H1 (cell line): Measurements from ENCODE around the gene CDH18. TPM values are rescaled to one million over a fixed set of nuclear protein-coding genes. Genes with fewer than 3 reads are reported as not detected.

Experiments
- CTCF ChIA-PET: fragments of 300-600 bp; sonication (Branson Sonifier 250); formaldehyde crosslinking; loops from one replicate; lab custom pipeline; 2021; ENCODE audit not compliant: partially characterized antibody; lab: Charles Lee
- POLR2A ChIA-PET: fragments of 300-600 bp; sonication (Branson Sonifier 250); formaldehyde crosslinking; loops from one replicate; lab custom pipeline; 2021; ENCODE audit warnings: inconsistent platforms; ENCODE audit not compliant: partially characterized antibody; lab: Charles Lee
- DNase-seq, 2 experiments: peaks; one replicate each; pipeline versions ENCODE4 v3.0.0 to v3.0.0-alpha.2; 2010 to 2022; ENCODE audit warnings: low spot score in 2 of 2, low read depth in 1 of 2, mixed read lengths in 1 of 2
- FAIRE-seq: peaks from 2 replicates; lab custom pipeline; 2011; peaks lifted over from hg19 to GRCh38; lab: Jason Lieb, UNC
- H2AFZ ChIP-seq: 2 replicates; pipeline ENCODE4 v1.8.1; 2012; ENCODE audit warnings: low read length, inconsistent platforms
- H2AK5ac ChIP-seq: 2 replicates; pipeline ENCODE4 v1.6.1; 2013; ENCODE audit warnings: low read depth, low read length
- H2BK120ac ChIP-seq: replicated peaks from 2 replicates; pipeline ENCODE3; 2013; ENCODE audit warnings: low read depth, low read length, inconsistent platforms
- H2BK12ac ChIP-seq: 2 replicates; pipeline ENCODE4 v1.6.1; 2013; ENCODE audit warnings: low read depth, low read length
- H2BK15ac ChIP-seq: 2 replicates; pipeline ENCODE4 v1.6.1; 2013; ENCODE audit warnings: low read length
- H2BK20ac ChIP-seq: 2 replicates; pipeline ENCODE4 v1.6.1; 2013; ENCODE audit warnings: low read length
- H2BK5ac ChIP-seq: 2 replicates; pipeline ENCODE4 v1.6.1; 2013; ENCODE audit warnings: low read depth, low read length
- H3K14ac ChIP-seq: 2 replicates; pipeline ENCODE4 v1.6.1; 2013; ENCODE audit warnings: inconsistent platforms; ENCODE audit not compliant: insufficient read length
- H3K18ac ChIP-seq: 2 replicates; pipeline ENCODE4 v1.6.1; 2013; ENCODE audit warnings: low read length; ENCODE audit errors: extremely low read depth
- H3K23ac ChIP-seq: 2 replicates; pipeline ENCODE4 v1.6.1; 2013; ENCODE audit warnings: inconsistent platforms; ENCODE audit not compliant: insufficient read length
- H3K23me2 ChIP-seq: 2 replicates; pipeline ENCODE4 v1.6.1; 2013; ENCODE audit warnings: low read depth, low read length
- H3K27ac ChIP-seq: 2 replicates; pipeline ENCODE4 v1.6.1; 2011; ENCODE audit warnings: low read depth, low read length, inconsistent platforms
- H3K27me3 ChIP-seq, 4 experiments: replicated peaks in 1 of 4; 1 replicate in 1 of 4; 2 replicates in 3 of 4; pipeline versions ENCODE4 v1.6.1 to v1.8.1; 2011 to 2013; ENCODE audit warnings: low read length in 3 of 4, mild to moderate bottlenecking in 3 of 4, inconsistent platforms in 2 of 4, mixed read lengths in 2 of 4, moderate library complexity in 1 of 4; ENCODE audit not compliant: control insufficient read depth in 3 of 4, insufficient read depth in 3 of 4; ENCODE audit errors: extremely low read depth in 1 of 4
- H3K36me3 ChIP-seq, 4 experiments: 2 replicates each; pipeline versions ENCODE4 v1.6.1 to v1.8.1; 2011 to 2013; ENCODE audit warnings: mild to moderate bottlenecking in 4 of 4, low read length in 3 of 4, moderate library complexity in 2 of 4, control low read depth in 1 of 4, inconsistent platforms in 1 of 4; ENCODE audit not compliant: insufficient read depth in 4 of 4, control insufficient read depth in 2 of 4
- H3K4ac ChIP-seq: replicated peaks from 2 replicates; pipeline ENCODE3; 2013; ENCODE audit warnings: low read length, low read depth, mixed read lengths, inconsistent platforms; ENCODE audit not compliant: insufficient read length
- H3K4me1 ChIP-seq, 4 experiments: replicated peaks in 1 of 4; 1 replicate in 1 of 4; 2 replicates in 3 of 4; pipeline versions ENCODE4 v1.6.1 to v1.8.1; 2011 to 2013; ENCODE audit warnings: low read length in 3 of 4, inconsistent platforms in 2 of 4, mixed read lengths in 1 of 4; ENCODE audit not compliant: insufficient read depth in 4 of 4, control insufficient read depth in 3 of 4
- H3K4me2 ChIP-seq, 2 experiments: 2 replicates each; pipeline versions ENCODE4 v1.6.1 to v1.8.1; 2011 to 2013; ENCODE audit warnings: low read depth in 2 of 2, low read length in 2 of 2, control low read depth in 1 of 2, inconsistent platforms in 1 of 2, mild to moderate bottlenecking in 1 of 2; ENCODE audit not compliant: insufficient read depth in 1 of 2
- H3K4me3 ChIP-seq, 4 experiments: fragments of 200-600, 300-600 bp in 1 of 4; sonication (generic), shearing (Covaris generic), sonication (Bioruptor Twin) in 1 of 4; 2 replicates each; pipeline versions ENCODE4 v1.5.1 to v1.8.1; 2011 to 2016; ENCODE audit warnings: low read length in 4 of 4, low read depth in 3 of 4, control low read depth in 2 of 4, inconsistent platforms in 2 of 4, mild to moderate bottlenecking in 2 of 4, mixed read lengths in 1 of 4, moderate library complexity in 1 of 4; ENCODE audit not compliant: insufficient read depth in 2 of 4; ENCODE audit errors: extremely low read depth in 1 of 4
- H3K56ac ChIP-seq: replicated peaks from 2 replicates; pipeline ENCODE3; 2013; ENCODE audit warnings: low read depth, mild to moderate bottlenecking, mixed read lengths, low read length, inconsistent platforms; ENCODE audit not compliant: insufficient read length
- H3K79me1 ChIP-seq: 2 replicates; pipeline ENCODE4 v1.6.1; 2013; ENCODE audit warnings: low read depth, low read length, control low read depth
- H3K79me2 ChIP-seq, 2 experiments: 2 replicates each; pipeline versions ENCODE4 v1.6.1 to v1.8.1; 2012 to 2013; ENCODE audit warnings: low read length in 2 of 2, mild to moderate bottlenecking in 2 of 2, inconsistent platforms in 1 of 2; ENCODE audit not compliant: insufficient read depth in 2 of 2, control insufficient read depth in 1 of 2
- H3K9ac ChIP-seq, 4 experiments: replicated peaks in 1 of 4; 1 replicate in 1 of 4; 2 replicates in 3 of 4; pipeline versions ENCODE4 v1.6.1 to v1.8.1; 2011 to 2013; ENCODE audit warnings: low read depth in 3 of 4, low read length in 3 of 4, control low read depth in 2 of 4, mild to moderate bottlenecking in 2 of 4, moderate library complexity in 2 of 4, inconsistent platforms in 1 of 4; ENCODE audit errors: extremely low read depth in 1 of 4
- H3K9me3 ChIP-seq, 2 experiments: 2 replicates each; pipeline versions ENCODE4 v1.6.1 to v1.8.1; 2012 to 2013; ENCODE audit warnings: mild to moderate bottlenecking in 2 of 2, moderate library complexity in 2 of 2, control low read depth in 1 of 2, inconsistent platforms in 1 of 2, low read depth in 1 of 2, low read length in 1 of 2, mixed read lengths in 1 of 2; ENCODE audit not compliant: insufficient read depth in 2 of 2
- H4K20me1 ChIP-seq, 2 experiments: replicated peaks in 1 of 2; 2 replicates each; pipeline versions ENCODE3 to v1.8.1; 2011 to 2013; ENCODE audit warnings: inconsistent platforms in 2 of 2, low read length in 2 of 2, mild to moderate bottlenecking in 1 of 2; ENCODE audit not compliant: insufficient read depth in 2 of 2, control insufficient read depth in 1 of 2
- H4K5ac ChIP-seq: 2 replicates; pipeline ENCODE4 v1.6.1; 2013; ENCODE audit warnings: low read length, low read depth, mixed read lengths, inconsistent platforms; ENCODE audit not compliant: insufficient read length
- H4K8ac ChIP-seq: 2 replicates; pipeline ENCODE4 v1.8.0; 2013; ENCODE audit warnings: mild to moderate bottlenecking, moderate library complexity, low read length, inconsistent platforms; ENCODE audit not compliant: insufficient read depth; ENCODE audit errors: extremely low read depth
- H4K91ac ChIP-seq: replicated peaks from 2 replicates; pipeline ENCODE3; 2013; ENCODE audit warnings: low read length, mixed read lengths, inconsistent platforms; ENCODE audit not compliant: insufficient read length
- CHD1 ChIP-seq: IDR thresholded peaks from 2 replicates; pipeline ENCODE4 v1.6.1; 2012; ENCODE audit warnings: low read depth, low read length, improper control_type of control experiment
- CHD2 ChIP-seq: IDR thresholded peaks from 2 replicates; pipeline ENCODE4 v1.6.1; 2012; ENCODE audit warnings: low read length, improper control_type of control experiment
- EP300 ChIP-seq, 2 experiments: IDR thresholded peaks; 1 replicate in 1 of 2; 2 replicates in 1 of 2; pipeline ENCODE4 v1.6.1; 2011 to 2012; ENCODE audit warnings: low read depth in 2 of 2, low read length in 2 of 2, mild to moderate bottlenecking in 2 of 2, borderline replicate concordance in 1 of 2, inconsistent platforms in 1 of 2, moderate library complexity in 1 of 2
- GTF2F1 ChIP-seq: IDR thresholded peaks from 2 replicates; pipeline ENCODE4 v1.6.1; 2012; ENCODE audit warnings: low read depth, low read length, improper control_type of control experiment, borderline replicate concordance
- HDAC2 ChIP-seq, 2 experiments: fragments of 300-600 bp in 1 of 2; sonication (generic) in 1 of 2; IDR thresholded peaks; 2 replicates each; pipeline ENCODE4 v1.6.1; 2011 to 2012; ENCODE audit warnings: low read depth in 2 of 2, low read length in 2 of 2, mild to moderate bottlenecking in 2 of 2, moderate library complexity in 2 of 2, borderline replicate concordance in 1 of 2, inconsistent platforms in 1 of 2
- POU5F1 ChIP-seq: IDR thresholded peaks from 2 replicates; pipeline ENCODE4 v1.6.1; 2011; ENCODE audit warnings: low read depth, mild to moderate bottlenecking, low read length, moderate library complexity
- RAD21 ChIP-seq, 2 experiments: IDR thresholded peaks in 1 of 2; conservative IDR thresholded peaks in 1 of 2; 2 replicates each; pipeline ENCODE4 v1.6.1; 2011; ENCODE audit warnings: low read depth in 2 of 2, low read length in 2 of 2, improper control_type of control experiment in 1 of 2, inconsistent platforms in 1 of 2, mild to moderate bottlenecking in 1 of 2, moderate library complexity in 1 of 2
- SIN3A ChIP-seq, 2 experiments: IDR thresholded peaks in 1 of 2; conservative IDR thresholded peaks in 1 of 2; 2 replicates each; pipeline ENCODE4 v1.6.1; 2011 to 2012; ENCODE audit warnings: low read length in 2 of 2, improper control_type of control experiment in 1 of 2, low read depth in 1 of 2, mild to moderate bottlenecking in 1 of 2
- TAF1 ChIP-seq: IDR thresholded peaks from 2 replicates; pipeline ENCODE4 v1.6.1; 2011; ENCODE audit warnings: mild to moderate bottlenecking, low read depth, low read length
- TCF12 ChIP-seq: IDR thresholded peaks from 2 replicates; pipeline ENCODE4 v1.6.1; 2011; ENCODE audit warnings: low read depth, mild to moderate bottlenecking, low read length
- WGBS, 2 experiments: shearing (Covaris generic) in 1 of 2; methylation state at CpG; one replicate each; pipeline versions ENCODE4 v1.1.6 to v1.1.7; 2013 to 2015; ENCODE audit warnings: low lambda C conversion rate in 2 of 2, mixed read lengths in 2 of 2, inconsistent platforms in 1 of 2, low coverage in 1 of 2, missing lambda C conversion rate in 1 of 2; ENCODE audit not compliant: insufficient replicate concordance in 2 of 2, insufficient coverage in 1 of 2, insufficient read length in 1 of 2; ENCODE audit errors: extremely low coverage in 1 of 2, missing lambda C conversion rate in 1 of 2; 5-methylcytosine and 5-hydroxymethylcytosine counted together
- polyA plus RNA-seq, 7 experiments: library from polyadenylated mRNA; depleted of rRNA in 3 of 7; stranded (reverse) in 5 of 7; unstranded in 2 of 7; fragments of >200 nt in 5 of 7; fragments of 200-250 nt in 2 of 7; gene quantifications; 1 replicate in 5 of 7; 2 replicates in 1 of 7; 4 replicates in 1 of 7; pipeline versions ENCODE4 v1.2.1 to v1.2.3, GENCODE V29; 2011 to 2013; ENCODE audit warnings: missing spikeins in 2 of 7, mixed read lengths in 2 of 7
- total RNA-seq: library from RNA; stranded (reverse); fragmentation: NEBNext Ultra II Directional; extraction: Animal tissue kit (Norgen Biotek cat#: 25700); gene quantifications from 2 replicates; pipeline ENCODE4 v1.2.1, GENCODE V29; 2021
- TF ChIP-seq, protein P1 (sequence below): IDR thresholded peaks from 2 replicates; pipeline ENCODE4 v1.6.1; 2012; ENCODE audit warnings: inconsistent platforms
- TF ChIP-seq, protein P2 (sequence below): IDR thresholded peaks from 2 replicates; pipeline ENCODE4 v1.6.1; 2011; ENCODE audit warnings: low read depth, mild to moderate bottlenecking, low read length; ENCODE audit not compliant: insufficient read depth

Gene CDH18
- total and polyA plus RNA-seq, 2 of the 8 experiments (the other 6 are each of a cell fraction or from before 2014, with no cell fraction given), result 0.30 to 0.32 TPM

DNA sequence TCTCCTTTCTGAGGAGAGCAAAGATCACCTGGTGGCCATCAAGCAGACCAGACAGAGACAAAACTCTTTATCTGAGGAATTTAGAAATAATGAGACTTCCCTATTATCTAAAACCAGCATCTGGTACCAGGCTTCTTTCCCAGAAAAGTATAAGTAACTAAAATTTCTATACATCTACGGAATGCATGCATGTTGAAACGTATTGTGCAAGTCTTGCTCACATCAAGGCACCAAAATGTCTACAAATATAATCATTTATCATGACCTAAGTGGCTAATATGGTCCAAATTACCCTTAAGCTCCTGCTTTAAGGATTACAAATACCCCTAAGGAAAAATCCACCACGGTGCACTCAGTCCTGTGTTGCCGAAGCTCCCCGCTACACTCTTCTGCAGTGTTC, 286.3 kb downstream of the CDH18 start:
- Histone ChIP-seq H3K4ac (no peak overlapping the region), H3K4me3 (no peak overlapping the region), H3K4me1 (no peaks in the 10 kb centered on the region), H3K27ac (no peak overlapping the region), H2BK20ac (no peak overlapping the region), H3K23me2 (no peaks in the 10 kb centered on the region), H2AFZ (no peak overlapping the region), H3K9ac (no peak overlapping the region), H4K8ac (no peak overlapping the region), H3K36me3 (no peaks in the 10 kb centered on the region), H3K23ac (no peak overlapping the region), H3K56ac (no peak overlapping the region), H2BK12ac (no peak overlapping the region), H3K79me1 (no peaks in the 10 kb centered on the region), H3K79me2 (no peaks in the 10 kb centered on the region), H3K9me3 (peaks cover 9 to 12% of the 10 kb centered on the region in 2 experiments; a peak in 3 of 4 replicates), H4K91ac (no peak overlapping the region), H4K5ac (no peak overlapping the region), H3K4me2 (no peak overlapping the region), H4K20me1 (no peaks in the 10 kb centered on the region), H3K14ac (no peak overlapping the region), H3K18ac (no peak overlapping the region), H2AK5ac (no peak overlapping the region), H2BK15ac (no peak overlapping the region), H2BK5ac (no peak overlapping the region), H3K27me3 (no peaks in the 10 kb centered on the region), H2BK120ac (no peak overlapping the region)
- 97% methylated on average over 5 of the region's 5 CpGs; no CpG with 5 or more reads in 1 of the 2 experiments for WGBS, 2 experiments
- DNase-seq, result no peak
- CTCF ChIA-PET, result no interaction called here
- FAIRE-seq, result no peak
- POLR2A ChIA-PET, result no interaction called here
- TF ChIP-seq TCF12, result no peak
- TF ChIP-seq, protein P1, sequence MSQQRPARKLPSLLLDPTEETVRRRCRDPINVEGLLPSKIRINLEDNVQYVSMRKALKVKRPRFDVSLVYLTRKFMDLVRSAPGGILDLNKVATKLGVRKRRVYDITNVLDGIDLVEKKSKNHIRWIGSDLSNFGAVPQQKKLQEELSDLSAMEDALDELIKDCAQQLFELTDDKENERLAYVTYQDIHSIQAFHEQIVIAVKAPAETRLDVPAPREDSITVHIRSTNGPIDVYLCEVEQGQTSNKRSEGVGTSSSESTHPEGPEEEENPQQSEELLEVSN, result no peak
- no peak for TF ChIP-seq TAF1
- no peak for TF ChIP-seq RAD21 (IDR thresholded peaks at IDR 0.05 in 1 of 2, conservative IDR thresholded peaks at IDR 0.05 in 1 of 2; ENCODE audit: low read depth in 2 of 2, low read length in 2 of 2)
- TF ChIP-seq HDAC2 (IDR thresholded peaks at IDR 0.05; ENCODE audit: borderline replicate concordance in 1 of 2, low read depth in 2 of 2, low read length in 2 of 2), result no peak
- no peak for TF ChIP-seq POU5F1
- TF ChIP-seq CHD1, result no peak
- no peak for TF ChIP-seq GTF2F1
- TF ChIP-seq EP300 (IDR thresholded peaks at IDR 0.05; ENCODE audit: borderline replicate concordance in 1 of 2, low read depth in 2 of 2, low read length in 2 of 2), result no peak
- TF ChIP-seq, protein P2, sequence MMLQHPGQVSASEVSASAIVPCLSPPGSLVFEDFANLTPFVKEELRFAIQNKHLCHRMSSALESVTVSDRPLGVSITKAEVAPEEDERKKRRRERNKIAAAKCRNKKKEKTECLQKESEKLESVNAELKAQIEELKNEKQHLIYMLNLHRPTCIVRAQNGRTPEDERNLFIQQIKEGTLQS, result no peak
- TF ChIP-seq SIN3A (conservative IDR thresholded peaks at IDR 0.05 in 1 of 2, IDR thresholded peaks at IDR 0.05 in 1 of 2; ENCODE audit: low read depth in 1 of 2, low read length in 2 of 2), result no peak
- no peak for TF ChIP-seq CHD2
